Epithelial cell of esophagus (primary cell): ENCODE data around the gene NANOG.
"Not testable (repeated sequence)": the region's sequence is repeated elsewhere in the genome, so short reads cannot be mapped to it uniquely, and the experiment has no call there.

Experiments
- DNase-seq: peaks from one replicate; pipeline ENCODE4 v3.0.0; 2010; ENCODE audit warnings: low read depth
- H3K4me3 ChIP-seq: 2 replicates; pipeline ENCODE4 v1.5.1; 2011; ENCODE audit warnings: mild to moderate bottlenecking, low read length, control low read depth
- CTCF ChIP-seq: IDR thresholded peaks from 2 replicates; pipeline ENCODE4 v1.5.1; 2011; ENCODE audit warnings: low read depth, mild to moderate bottlenecking, low read length, control low read depth, inconsistent platforms; ENCODE audit not compliant: insufficient read depth; ENCODE audit errors: missing control alignments

Gene NANOG

GRCh38 chr12:7756993-7757392, 32.2 kb upstream of the NANOG start:
- TF ChIP-seq CTCF = no peak
- no peak for DNase-seq
- H3K4me3 ChIP-seq = no peak overlapping the region

GRCh38 chr12:7758766-7759140, 30.4 kb upstream of the NANOG start:
- no peak for TF ChIP-seq CTCF
- H3K4me3 ChIP-seq = no peak overlapping the region
- DNase-seq = no peak

GRCh38 chr12:7769999-7770398, 19.2 kb upstream of the NANOG start:
- DNase-seq = no peak
- no peak for TF ChIP-seq CTCF
- H3K4me3 ChIP-seq = no peak overlapping the region

- no peak overlapping the region for H3K4me3 ChIP-seq
- no peak for TF ChIP-seq CTCF
- no peak for DNase-seq
These were observed 7.9 kb upstream of the NANOG start for GRCh38 chr12:7781274-7781673.

GRCh38 chr12:7782055-7782454, 7.1 kb upstream of the NANOG start:
- no peak overlapping the region for H3K4me3 ChIP-seq
- no peak for DNase-seq
- TF ChIP-seq CTCF = no peak

- DNase-seq, H3K4me3 ChIP-seq: not testable (repeated sequence)
These were observed 5.8 kb upstream of the NANOG start for GRCh38 chr12:7783433-7783832.

GRCh38 chr12:7784701-7785100, 4.5 kb upstream of the NANOG start:
- DNase-seq = no peak
- no peak overlapping the region for H3K4me3 ChIP-seq
- TF ChIP-seq CTCF = no peak
